ENCODE data around the gene ACVR2B. TPM values are rescaled to one million over a fixed set of nuclear protein-coding genes. Genes with fewer than 3 reads are reported as not detected.

Gene ACVR2B
- total RNA-seq, 1 donor from 2014 or later = 12.6 TPM

GRCh38 chr3:38453913-38454177 lies 155 bp downstream of the ACVR2B start:
- Mint-ChIP-seq H3K9me3 (peaks cover 17% of the 10 kb centered on the region), H3K27ac (peak overlapping the region; percentile 58), H3K4me3 (peak overlapping the region; percentile 99), H3K36me3 (ENCODE audit: low read depth) (peaks cover 5% of the 10 kb centered on the region), H3K4me1 (peaks cover 19% of the 10 kb centered on the region), H3K27me3 (peaks cover 19% of the 10 kb centered on the region)
- DNase-seq = no peak
- intact Hi-C loops (cut with micrococcal nuclease) = loop anchor here (1.0 to 10.0 kb wide), 3 partner anchors 42 to 317 kb away; partner anchors contain the start of genes ACAA1, EXOG and OXSR1

GRCh38 chr3:38454178-38454883 lies 641 bp downstream of the ACVR2B start:
- Mint-ChIP-seq H3K4me1 (peaks cover 19% of the 10 kb centered on the region), H3K4me3 (peak overlapping the region; percentile 99), H3K36me3 (ENCODE audit: low read depth) (peaks cover 5% of the 10 kb centered on the region), H3K27me3 (peaks cover 19% of the 10 kb centered on the region), H3K9me3 (peaks cover 16% of the 10 kb centered on the region), H3K27ac (peak overlapping the region; percentile 92)
- DNase-seq = peak; percentile 85
- intact Hi-C loops (cut with micrococcal nuclease) = loop anchor here (10.0 kb wide), 1 partner anchor 290 kb away; the partner anchor contains the start of gene OXSR1

GRCh38 chr3:38454884-38455638 lies 1.4 kb downstream of the ACVR2B start:
- H3K4me1 Mint-ChIP-seq = peaks cover 19% of the 10 kb centered on the region
- peak overlapping the region; percentile 92 for H3K27ac Mint-ChIP-seq
- DNase-seq = peak; percentile 82
- peaks cover 16% of the 10 kb centered on the region for H3K27me3 Mint-ChIP-seq
- H3K9me3 Mint-ChIP-seq = peaks cover 13% of the 10 kb centered on the region
- peaks cover 5% of the 10 kb centered on the region for H3K36me3 Mint-ChIP-seq (ENCODE audit: low read depth)
- H3K4me3 Mint-ChIP-seq = peak overlapping the region; percentile 99
- intact Hi-C loops (cut with micrococcal nuclease) = loop anchor here (1.0 to 10.0 kb wide), 2 partner anchors 109 to 290 kb away; partner anchors contain the start of genes OXSR1 and XYLB

- H3K4me3 Mint-ChIP-seq = peak overlapping the region; percentile 99
- H3K27me3 Mint-ChIP-seq = peaks cover 10% of the 10 kb centered on the region
- H3K36me3 Mint-ChIP-seq (ENCODE audit: low read depth) = peaks cover under 1% of the 10 kb centered on the region
- H3K27ac Mint-ChIP-seq = peak overlapping the region; percentile 78
- peaks cover 9% of the 10 kb centered on the region for H3K9me3 Mint-ChIP-seq
- intact Hi-C loops (cut with micrococcal nuclease) = loop anchor here (1.0 to 10.0 kb wide), 2 partner anchors 110 to 291 kb away; partner anchors contain the start of genes OXSR1 and XYLB
- H3K4me1 Mint-ChIP-seq = peaks cover 17% of the 10 kb centered on the region
- DNase-seq = no peak
Observed at GRCh38 chr3:38455639-38456430, 2.1 kb downstream of the ACVR2B start.

- intact Hi-C loops (cut with micrococcal nuclease) = loop anchor here (10.0 kb wide), 1 partner anchor 293 kb away; the partner anchor contains the start of gene OXSR1
- DNase-seq = no peak
- no peak overlapping the region for H3K4me3 Mint-ChIP-seq
- no peaks in the 10 kb centered on the region for H3K9me3 Mint-ChIP-seq
- H3K27ac Mint-ChIP-seq = no peak overlapping the region
- no peaks in the 10 kb centered on the region for H3K36me3 Mint-ChIP-seq (ENCODE audit: low read depth)
- peaks cover 8% of the 10 kb centered on the region for H3K27me3 Mint-ChIP-seq
- peaks cover 14% of the 10 kb centered on the region for H3K4me1 Mint-ChIP-seq
Observed at GRCh38 chr3:38457111-38458003, 3.7 kb downstream of the ACVR2B start.

- Mint-ChIP-seq H3K27me3 (peaks cover 7% of the 10 kb centered on the region), H3K9me3 (no peaks in the 10 kb centered on the region), H3K27ac (no peak overlapping the region), H3K36me3 (ENCODE audit: low read depth) (no peaks in the 10 kb centered on the region), H3K4me3 (no peak overlapping the region), H3K4me1 (peaks cover 10% of the 10 kb centered on the region)
- no peak for DNase-seq
- intact Hi-C loops (cut with micrococcal nuclease) = loop anchor here (10.0 kb wide), 1 partner anchor 294 kb away; the partner anchor contains the start of gene OXSR1
Observed at GRCh38 chr3:38458796-38459498, 5.3 kb downstream of the ACVR2B start.

- H3K36me3 Mint-ChIP-seq (ENCODE audit: low read depth) = no peaks in the 10 kb centered on the region
- peaks cover 8% of the 10 kb centered on the region for H3K4me1 Mint-ChIP-seq
- H3K4me3 Mint-ChIP-seq = no peak overlapping the region
- intact Hi-C loops (cut with micrococcal nuclease) = loop anchor here (10.0 kb wide), 1 partner anchor 295 kb away; the partner anchor contains the start of gene OXSR1
- peaks cover 5% of the 10 kb centered on the region for H3K27me3 Mint-ChIP-seq
- H3K27ac Mint-ChIP-seq = no peak overlapping the region
- DNase-seq = no peak
- H3K9me3 Mint-ChIP-seq = no peaks in the 10 kb centered on the region
Observed at GRCh38 chr3:38459499-38460048, 5.9 kb downstream of the ACVR2B start.

- H3K27ac Mint-ChIP-seq = no peak overlapping the region
- H3K4me3 Mint-ChIP-seq = no peak overlapping the region
- intact Hi-C loops (cut with micrococcal nuclease) = no loop called here
- no peak for DNase-seq
- peaks cover 7% of the 10 kb centered on the region for H3K4me1 Mint-ChIP-seq
- peaks cover 3% of the 10 kb centered on the region for H3K27me3 Mint-ChIP-seq
- H3K36me3 Mint-ChIP-seq (ENCODE audit: low read depth) = peaks cover 3% of the 10 kb centered on the region
- peaks cover 4% of the 10 kb centered on the region for H3K9me3 Mint-ChIP-seq
Observed at GRCh38 chr3:38460377-38461270, 6.9 kb downstream of the ACVR2B start.

- Mint-ChIP-seq H3K4me1 (no peaks in the 10 kb centered on the region), H3K9me3 (peaks cover 29% of the 10 kb centered on the region), H3K27ac (no peak overlapping the region), H3K36me3 (ENCODE audit: low read depth) (peaks cover 17% of the 10 kb centered on the region), H3K4me3 (no peak overlapping the region), H3K27me3 (no peaks in the 10 kb centered on the region)
- intact Hi-C loops (cut with micrococcal nuclease) = no loop called here
- DNase-seq = no peak
Observed at GRCh38 chr3:38465588-38466154, 12.0 kb downstream of the ACVR2B start.

GRCh38 chr3:38468765-38469164 lies 15.1 kb downstream of the ACVR2B start:
- DNase-seq = no peak
- Mint-ChIP-seq H3K36me3 (ENCODE audit: low read depth) (peaks cover 17% of the 10 kb centered on the region), H3K27me3 (no peaks in the 10 kb centered on the region), H3K27ac (no peak overlapping the region), H3K4me1 (peaks cover 12% of the 10 kb centered on the region), H3K4me3 (no peak overlapping the region), H3K9me3 (peaks cover 31% of the 10 kb centered on the region)
- intact Hi-C loops (cut with micrococcal nuclease) = no loop called here

- peaks cover 12% of the 10 kb centered on the region for H3K4me1 Mint-ChIP-seq
- no peak for DNase-seq
- peaks cover 31% of the 10 kb centered on the region for H3K9me3 Mint-ChIP-seq
- no peaks in the 10 kb centered on the region for H3K27me3 Mint-ChIP-seq
- no peak overlapping the region for H3K4me3 Mint-ChIP-seq
- peaks cover 17% of the 10 kb centered on the region for H3K36me3 Mint-ChIP-seq (ENCODE audit: low read depth)
- intact Hi-C loops (cut with micrococcal nuclease) = no loop called here
- H3K27ac Mint-ChIP-seq = no peak overlapping the region
Observed at GRCh38 chr3:38469852-38470251, 16.2 kb downstream of the ACVR2B start.
